GM19193 (cell line): ENCODE measurements around the gene CXCL12.

ENCODE experiments used
- POLR2A ChIP-seq: IDR thresholded peaks from 4 replicates; pipeline ENCODE4 v1.6.1; 2011; ENCODE audit not compliant: insufficient read depth, insufficient read length; ENCODE audit errors: extremely low read depth

Gene CXCL12

DNA sequence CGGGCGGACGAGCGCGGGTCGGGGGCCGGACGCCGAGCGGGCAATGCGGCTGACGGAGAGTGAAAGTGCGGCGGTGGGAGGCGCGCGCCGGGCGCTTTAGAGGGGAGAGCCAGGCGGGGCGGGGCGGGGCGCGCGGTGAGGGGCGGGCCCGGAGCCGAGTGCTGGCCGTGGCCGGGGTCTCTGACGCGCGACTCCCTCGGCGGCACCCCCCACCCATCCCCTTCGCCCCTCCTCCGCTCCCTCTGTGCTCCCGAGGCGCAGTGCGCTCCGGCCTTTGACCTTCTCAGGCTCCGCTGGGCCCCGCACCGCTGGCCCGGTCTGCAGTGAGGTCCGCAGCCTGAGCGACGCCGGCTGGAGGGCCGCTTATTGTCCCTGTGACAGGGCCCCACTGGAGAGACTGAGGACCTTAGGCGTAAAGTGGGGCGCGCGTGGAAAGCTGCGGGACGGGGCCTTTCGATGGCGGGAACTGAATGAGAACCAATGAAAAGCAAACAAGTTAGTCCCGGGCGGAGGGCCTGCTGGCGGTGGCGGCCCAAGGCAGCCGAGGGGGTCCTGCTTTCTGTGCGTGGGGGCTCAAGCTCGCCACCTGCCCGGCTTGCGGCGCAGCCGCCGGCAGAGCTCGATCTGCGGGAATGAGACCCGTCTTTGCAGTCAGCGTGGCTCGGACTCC lies at the start of gene CXCL12:
Gene CXCL12 (minus strand): TSS at position 72 of the 670 bp plus-strand sequence. CDS start 92 bp downstream, outside the sequence.
- TF ChIP-seq POLR2A = no peak

DNA sequence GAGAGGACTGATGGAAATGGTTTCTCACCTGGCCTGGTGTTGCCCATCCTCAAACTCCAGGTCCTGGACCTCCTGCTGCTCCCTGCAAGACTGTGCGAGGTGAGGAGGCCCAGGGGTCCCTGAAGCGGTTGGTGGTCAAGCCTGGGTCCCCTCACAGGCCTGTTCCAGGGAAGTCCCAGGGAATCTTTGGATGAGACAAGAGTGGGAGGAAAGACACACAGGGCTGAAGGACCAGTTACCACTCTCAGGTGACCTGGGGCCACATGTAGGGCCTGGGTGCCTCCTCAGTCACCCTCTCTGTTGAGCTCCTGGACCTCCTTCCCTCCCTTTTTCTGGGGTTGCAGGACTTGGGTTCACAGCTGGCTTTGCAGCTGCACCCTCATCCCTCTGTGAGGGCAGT lies 42.6 kb upstream of the CXCL12 start:
- TF ChIP-seq POLR2A = no peak

DNA sequence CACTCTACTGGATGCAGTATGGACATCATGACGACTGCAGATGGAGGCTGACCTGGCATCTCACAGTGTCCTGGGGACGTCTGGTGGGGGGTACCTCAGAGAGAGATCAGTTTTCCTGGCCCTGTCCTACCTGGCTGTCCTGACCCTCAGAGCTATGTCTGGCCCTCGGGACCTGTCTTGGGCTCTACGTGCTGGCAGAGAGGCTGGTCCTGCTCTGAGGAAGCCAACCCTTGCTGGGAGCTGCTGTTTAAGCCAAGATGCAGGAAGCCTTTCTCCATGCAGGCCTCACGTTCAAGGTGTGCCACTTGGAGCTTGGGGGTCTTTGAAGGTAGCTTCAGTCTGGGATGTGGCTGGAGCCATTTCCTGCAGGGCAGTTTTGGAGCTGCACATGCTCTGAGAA lies 42.1 kb upstream of the CXCL12 start:
- no peak for TF ChIP-seq POLR2A

DNA sequence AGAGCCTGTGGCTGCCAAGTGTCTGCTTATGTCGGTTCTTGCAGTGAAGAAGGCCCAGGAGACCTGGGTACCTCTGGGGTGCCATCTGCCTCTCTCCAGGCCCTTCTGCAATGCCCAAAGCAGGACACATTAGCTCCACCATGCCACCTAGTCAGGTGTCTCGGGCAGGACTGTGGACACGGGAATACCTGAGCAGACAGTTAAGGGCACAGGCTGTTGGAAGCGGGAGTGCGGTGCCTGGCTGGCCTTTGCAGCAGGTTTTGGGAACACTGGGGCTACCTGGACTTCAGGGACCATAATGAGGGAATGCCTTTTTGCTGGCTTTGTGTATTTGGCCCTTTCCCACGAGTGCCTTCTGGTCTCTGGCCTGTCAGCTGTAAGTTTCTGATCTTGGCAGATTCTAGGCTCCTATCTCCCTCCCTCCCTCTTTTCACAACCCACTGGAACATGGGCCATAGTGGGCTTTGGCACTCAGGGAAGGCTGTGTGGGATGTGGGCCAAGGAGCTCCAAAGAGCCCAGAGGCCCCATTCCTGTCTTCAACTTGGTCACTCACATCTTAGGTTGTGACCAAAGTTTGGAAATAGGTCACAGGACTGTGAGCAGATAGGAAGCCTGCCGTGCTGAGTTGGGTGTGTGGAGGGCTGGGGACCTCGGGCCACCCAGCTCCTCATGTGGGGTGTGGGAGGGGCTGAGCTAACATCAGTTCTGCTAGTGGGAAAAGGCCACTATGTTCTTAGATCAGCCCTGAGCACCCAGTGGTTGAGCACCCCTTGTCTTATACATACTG lies 41.5 kb upstream of the CXCL12 start:
- no peak for TF ChIP-seq POLR2A

DNA sequence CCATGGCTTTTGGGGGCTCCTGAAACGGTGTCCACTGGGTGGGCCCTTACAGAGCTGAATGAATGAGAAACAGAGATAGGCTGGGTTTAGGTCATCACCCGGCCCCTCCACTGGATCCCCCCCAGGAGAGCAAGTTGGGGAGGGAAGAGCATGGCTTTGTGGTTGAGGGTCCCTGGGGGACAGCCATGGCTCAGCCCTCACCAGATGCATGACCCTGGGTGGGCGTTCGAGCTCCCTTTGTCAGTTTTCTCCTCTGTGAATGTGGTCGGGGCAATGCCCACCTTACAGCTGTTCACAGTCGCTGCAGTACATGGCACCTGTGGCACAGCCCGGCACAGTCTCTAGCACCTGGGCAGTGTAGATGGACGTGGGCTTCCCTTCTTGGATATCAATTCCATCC lies 40.6 kb upstream of the CXCL12 start:
- TF ChIP-seq POLR2A = no peak

DNA sequence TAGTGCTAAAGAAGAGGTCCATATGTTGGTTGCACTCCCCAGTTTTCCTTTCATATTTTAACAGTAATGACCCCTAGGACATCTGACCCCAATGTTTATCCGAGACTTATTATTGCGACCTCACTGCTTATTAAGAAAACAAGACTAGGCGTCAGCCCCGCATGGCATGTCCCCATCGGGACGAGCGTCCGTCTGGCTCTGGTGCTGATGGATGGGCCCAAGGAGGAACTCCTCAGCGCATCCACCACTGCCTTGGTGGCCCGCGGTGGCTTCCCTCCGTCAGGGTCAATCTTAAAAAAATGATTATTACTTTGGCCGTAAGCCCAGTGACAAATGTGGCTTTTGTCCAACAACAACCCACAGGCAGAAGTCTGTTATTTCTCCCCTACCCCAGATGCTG lies 40.1 kb upstream of the CXCL12 start:
- no peak for TF ChIP-seq POLR2A

DNA sequence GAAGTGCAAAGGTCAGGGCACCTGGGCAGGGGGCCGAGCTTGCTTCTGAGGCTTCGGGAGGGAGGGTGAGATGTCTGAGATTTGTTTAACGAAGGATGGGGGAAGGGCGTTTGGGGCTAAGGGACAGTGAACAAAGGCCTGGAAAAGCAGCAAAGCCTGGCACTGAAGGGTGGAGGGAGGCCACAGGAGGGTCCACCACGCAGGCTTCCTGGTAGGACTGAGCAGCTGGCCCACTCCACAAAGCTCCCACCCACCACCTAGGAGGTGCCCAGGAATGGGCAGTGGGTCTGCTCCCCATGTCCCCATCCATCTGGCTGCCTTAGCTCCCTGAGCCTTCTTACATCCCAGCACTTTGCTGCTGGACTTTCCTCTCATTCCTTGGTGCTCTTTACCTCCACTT lies 39.4 kb upstream of the CXCL12 start:
- TF ChIP-seq POLR2A = no peak

DNA sequence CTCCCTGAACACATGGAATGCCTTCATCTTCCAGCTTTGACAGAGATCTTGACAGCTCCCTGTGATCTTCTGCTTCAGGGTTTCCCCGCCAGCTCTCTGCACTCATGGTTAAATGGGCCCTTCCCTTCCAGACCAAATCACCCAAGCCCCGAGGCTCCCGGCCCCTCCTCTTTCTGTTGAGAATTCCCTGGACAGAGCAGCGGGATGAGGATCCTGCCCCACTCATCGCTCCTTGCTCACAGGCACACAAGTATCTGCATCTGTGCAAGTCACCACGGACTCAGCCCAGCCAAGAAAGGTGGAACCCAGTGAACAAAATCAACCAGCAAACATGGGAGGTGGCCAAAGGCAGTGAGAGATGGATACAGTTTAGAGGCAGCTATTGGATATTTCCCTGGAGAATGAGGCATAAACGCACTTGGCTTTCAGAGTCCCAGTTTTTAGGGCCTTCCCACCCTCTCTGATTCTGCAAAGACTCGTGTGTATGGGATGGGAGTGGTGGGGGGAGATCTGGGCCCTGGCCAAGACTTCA lies 37.7 kb upstream of the CXCL12 start:
- TF ChIP-seq POLR2A = no peak

DNA sequence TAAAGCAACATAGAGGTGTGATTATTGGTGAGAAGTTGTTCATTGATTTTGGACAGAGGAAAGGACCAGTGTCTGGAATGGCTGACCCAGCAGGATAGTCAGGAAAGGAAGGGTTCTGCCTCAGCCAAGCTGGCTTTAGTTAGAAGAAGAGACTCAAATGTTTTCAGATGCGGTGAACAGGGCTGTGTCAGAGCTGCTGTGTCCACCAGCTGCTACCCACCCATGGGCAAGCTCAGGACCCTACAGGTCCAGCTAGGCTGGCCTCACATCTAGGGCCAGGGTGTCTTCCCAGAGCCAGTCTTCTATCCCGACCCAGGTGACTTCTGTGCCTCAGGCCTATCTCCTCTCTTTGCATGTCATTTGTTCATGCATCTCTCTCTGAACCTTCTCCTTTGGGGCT lies 37.3 kb upstream of the CXCL12 start:
- TF ChIP-seq POLR2A = no peak

DNA sequence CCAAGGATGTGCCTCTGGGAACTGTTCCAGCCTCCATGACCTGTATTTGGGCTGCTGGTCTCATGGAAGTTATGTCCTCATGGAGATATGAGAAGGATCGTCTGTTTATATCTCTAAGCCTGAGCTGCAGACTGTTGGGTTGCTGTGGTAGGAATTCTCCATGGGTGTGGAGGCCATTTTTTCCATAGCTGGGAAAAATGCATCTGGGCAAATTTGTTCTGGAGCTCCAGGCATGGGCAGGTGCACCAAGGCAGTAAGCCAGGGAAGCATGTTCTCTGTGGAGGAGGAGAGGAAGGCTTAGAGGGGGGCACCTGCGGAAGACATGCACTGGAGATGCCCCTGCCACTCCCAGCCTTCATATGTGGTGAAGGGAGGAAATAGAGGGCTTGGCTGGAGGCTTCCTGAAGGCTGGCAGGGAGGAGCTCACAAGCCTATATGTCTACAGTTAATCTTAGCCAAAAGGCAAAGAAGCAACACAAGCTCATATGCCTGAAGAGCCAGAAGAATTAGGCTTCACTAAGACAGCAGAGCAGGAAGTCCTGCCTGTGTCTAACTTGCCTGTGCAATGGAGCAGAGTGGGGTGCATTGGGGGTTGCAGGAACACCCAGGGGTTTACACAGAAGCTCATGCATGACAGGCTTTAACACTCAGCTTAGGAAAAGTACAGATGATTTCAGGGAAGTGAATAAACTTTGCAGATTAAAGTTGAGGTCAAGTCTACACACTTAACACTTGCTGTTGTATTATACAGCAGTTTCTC lies 35.1 kb upstream of the CXCL12 start:
- no peak for TF ChIP-seq POLR2A

DNA sequence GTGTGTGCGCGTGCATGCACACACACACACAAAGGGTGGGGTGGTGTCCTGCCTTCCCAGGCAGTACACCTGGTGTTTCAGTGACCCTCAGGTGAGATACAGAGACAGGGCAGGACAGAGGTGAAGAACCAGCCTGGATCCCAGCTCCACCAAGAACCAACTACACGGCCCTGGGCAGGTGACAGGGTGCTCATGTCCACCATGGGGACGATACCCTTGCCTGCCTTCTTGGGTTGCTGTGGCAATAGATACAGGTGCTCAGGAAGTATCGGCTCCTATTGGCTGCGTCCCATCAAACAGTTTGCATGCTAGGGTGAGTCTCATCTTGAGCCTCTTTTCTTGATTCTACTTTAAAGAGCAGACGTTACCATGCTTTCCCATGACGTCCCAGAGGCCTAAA lies 33.7 kb upstream of the CXCL12 start:
- no peak for TF ChIP-seq POLR2A

DNA sequence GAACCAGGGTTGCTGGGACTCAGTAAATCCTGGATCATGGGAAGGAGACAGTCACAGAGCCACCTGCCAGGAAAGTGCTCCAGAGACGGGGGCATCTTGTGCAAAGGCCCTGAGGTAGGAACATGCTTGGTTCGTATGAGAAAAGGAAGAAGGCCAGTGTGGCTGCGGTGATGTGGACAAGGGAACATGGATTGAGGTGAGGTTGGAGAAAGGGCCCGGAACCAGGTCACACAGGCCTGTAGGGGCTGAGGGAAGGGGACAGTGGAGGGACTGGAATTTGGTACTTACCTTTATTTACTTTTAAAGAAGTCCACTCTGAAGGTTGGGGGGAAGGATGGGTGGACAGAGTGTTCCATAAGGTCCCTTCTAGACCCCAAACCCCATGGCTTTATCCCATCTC lies 32.9 kb upstream of the CXCL12 start:
- no peak for TF ChIP-seq POLR2A

DNA sequence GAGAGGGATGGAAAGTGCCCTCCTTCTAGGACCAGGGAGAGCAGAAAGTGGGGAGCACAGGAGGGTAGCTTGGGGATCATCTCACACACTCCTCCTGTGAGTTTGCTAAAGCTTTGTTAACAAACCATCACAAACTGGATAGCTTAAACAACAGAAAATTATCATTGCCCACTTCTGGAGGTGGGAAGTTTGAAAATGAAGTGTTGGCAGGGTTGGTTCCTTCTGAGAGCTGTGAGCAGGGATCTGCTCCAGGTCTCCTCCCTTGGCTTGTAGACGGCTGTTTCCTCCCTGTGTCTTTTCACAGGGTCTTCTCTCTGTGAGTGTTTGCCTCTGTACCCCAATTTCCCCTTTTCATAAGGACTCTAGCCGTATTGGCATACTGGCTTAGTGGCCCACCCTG lies 32.0 kb upstream of the CXCL12 start:
- no peak for TF ChIP-seq POLR2A

DNA sequence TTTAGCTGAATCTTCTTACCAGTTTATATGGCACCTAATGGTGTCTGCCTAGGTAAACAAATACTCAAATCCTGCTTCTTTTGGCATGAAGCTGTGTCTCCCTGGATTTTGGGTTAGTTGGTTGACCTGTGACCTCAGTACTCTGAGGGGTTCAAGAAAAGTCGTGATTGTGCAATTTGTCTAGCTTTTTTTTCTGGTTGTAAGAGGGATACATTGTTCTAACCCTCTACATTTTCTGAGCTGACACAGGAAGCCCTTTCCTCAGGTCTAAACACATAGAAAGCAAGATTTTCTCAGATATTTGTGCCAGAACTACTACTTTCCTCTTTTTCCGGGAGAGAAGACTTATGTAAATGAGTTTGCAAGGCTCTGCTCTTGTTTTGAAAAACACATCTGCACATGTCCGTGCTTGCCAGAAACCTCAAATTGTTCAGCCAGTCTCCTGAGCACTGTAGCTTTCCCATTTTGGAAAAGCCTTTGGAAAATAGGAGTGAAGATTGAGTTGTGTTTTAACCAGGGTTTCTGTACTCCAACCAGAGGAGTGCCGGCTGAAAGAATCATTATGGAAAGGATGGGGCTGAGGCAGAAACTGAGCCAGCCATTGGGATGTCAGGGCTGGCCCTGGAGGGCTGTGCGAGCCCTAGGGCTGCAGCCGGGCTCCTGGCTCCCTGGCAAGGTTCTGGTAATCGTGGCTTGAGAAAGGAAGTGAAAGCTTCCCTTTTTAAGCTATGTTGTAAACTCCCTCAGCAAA lies 31.3 kb upstream of the CXCL12 start:
- TF ChIP-seq POLR2A = no peak

DNA sequence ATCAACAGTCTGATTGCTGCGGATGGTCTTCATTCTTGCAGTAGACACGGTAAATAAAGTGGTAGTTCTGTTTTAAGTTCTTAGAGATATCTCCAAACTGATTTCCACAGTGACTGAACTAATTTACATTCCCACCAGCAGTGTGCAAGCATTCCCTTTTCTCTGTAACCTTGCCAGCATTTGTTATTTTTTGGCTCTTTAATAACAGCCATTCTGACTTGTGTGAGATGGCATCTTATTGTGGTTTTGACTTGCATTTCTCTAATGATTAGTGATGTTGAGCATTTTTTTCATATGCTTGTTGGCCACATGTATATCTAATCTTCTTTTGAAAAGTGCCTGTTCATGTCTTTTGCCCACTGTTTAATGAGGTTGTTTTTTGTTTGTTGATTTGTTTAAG lies 30.2 kb upstream of the CXCL12 start:
- no peak for TF ChIP-seq POLR2A
